ENCODE data around the gene WWOX.

The WWOX gene

GRCh38 chr16:78832100-78832499 is 732.6 kb downstream of the WWOX start:
- DNase-seq, result no peak

GRCh38 chr16:78836802-78837491 is 737.5 kb downstream of the WWOX start:
- no peak for DNase-seq

- no peak for DNase-seq
These were observed 738.3 kb downstream of the WWOX start for GRCh38 chr16:78837706-78838105.

- no peak for DNase-seq
These were observed 738.8 kb downstream of the WWOX start for GRCh38 chr16:78838276-78838675.

GRCh38 chr16:78842950-78843349 is 743.5 kb downstream of the WWOX start:
- DNase-seq, result no peak

- no peak for DNase-seq
These were observed 744.5 kb downstream of the WWOX start for GRCh38 chr16:78843978-78844377.

- DNase-seq, result no peak
These were observed 745.2 kb downstream of the WWOX start for GRCh38 chr16:78844682-78845081.

GRCh38 chr16:78851266-78851665 is 751.8 kb downstream of the WWOX start:
- no peak for DNase-seq

- DNase-seq, result no peak
These were observed 752.7 kb downstream of the WWOX start for GRCh38 chr16:78852081-78852635.

GRCh38 chr16:78862022-78862421 is 762.6 kb downstream of the WWOX start:
- DNase-seq, result no peak

- no peak for DNase-seq
These were observed 767.1 kb downstream of the WWOX start for GRCh38 chr16:78866521-78866920.

- no peak for DNase-seq
These were observed 770.0 kb downstream of the WWOX start for GRCh38 chr16:78869492-78869891.

GRCh38 chr16:78871241-78871640 is 771.8 kb downstream of the WWOX start:
- DNase-seq, result no peak

GRCh38 chr16:78876671-78877070 is 777.2 kb downstream of the WWOX start:
- DNase-seq, result no peak

- DNase-seq, result no peak
These were observed 777.7 kb downstream of the WWOX start for GRCh38 chr16:78877114-78877655.

- no peak for DNase-seq
These were observed 779.1 kb downstream of the WWOX start for GRCh38 chr16:78878570-78878969.

GRCh38 chr16:78879011-78879410 is 779.6 kb downstream of the WWOX start:
- DNase-seq, result no peak

- no peak for DNase-seq
These were observed 782.7 kb downstream of the WWOX start for GRCh38 chr16:78882150-78882549.

GRCh38 chr16:78882751-78883150 is 783.3 kb downstream of the WWOX start:
- no peak for DNase-seq

GRCh38 chr16:78884204-78884603 is 784.8 kb downstream of the WWOX start:
- no peak for DNase-seq

- no peak for DNase-seq
These were observed 789.9 kb downstream of the WWOX start for GRCh38 chr16:78889346-78889745.

GRCh38 chr16:78890373-78890895 is 791.0 kb downstream of the WWOX start:
- DNase-seq, result no peak

- no peak for DNase-seq
These were observed 793.7 kb downstream of the WWOX start for GRCh38 chr16:78892951-78893733.

GRCh38 chr16:78894886-78895285 is 795.4 kb downstream of the WWOX start:
- no peak for DNase-seq

Data from KG1 (cell line).